ENCODE results near the gene GSTO2.

GRCh38 chr10:104288355-104288754, 19.4 kb downstream of the GSTO2 start:
- TF ChIP-seq CTCF (IDR thresholded peaks at IDR 0.05) (no peak), POLR2A (IDR thresholded peaks at IDR 0.05) (no peak)

Data from lower leg skin (tissue), 3 donors.